IMR-90 (cell line): ENCODE measurements around the gene TNS1. TPM values are rescaled to one million over a fixed set of nuclear protein-coding genes. Genes with fewer than 3 reads are reported as not detected.

ENCODE experiments used
- ATAC-seq: fragments of 200-7000 bp; cut with Tn5 transposase; 2 replicates; pipeline ENCODE4 v1.9.1; 2020; ENCODE audit warnings: low read depth, mild to moderate bottlenecking, moderate library complexity
- BruUV-seq: library from RNA; stranded (reverse); fragments of 400-500 nt; replicated peaks from 2 replicates; lab custom pipeline; 2021; lab: Mats Ljungman, UMichigan
- CTCF ChIA-PET: fragments of 300-600 bp; formaldehyde crosslinking; extraction: SDS; loops from one replicate; lab custom pipeline; 2021; ENCODE audit warnings: antibody characterized with exemption; lab: Yijun Ruan, JAX
- POLR2A ChIA-PET: fragments of 300-600 bp; sonication (Branson Sonifier 250); formaldehyde crosslinking; loops from one replicate; lab custom pipeline; 2022; ENCODE audit warnings: antibody characterized with exemption; ENCODE audit not compliant: unreplicated experiment; lab: Charles Lee
- DNase-seq: peaks from one replicate; pipeline ENCODE4 v3.0.0; 2013
- H2AFZ ChIP-seq: replicated peaks from 2 replicates; pipeline ENCODE3; 2013; ENCODE audit warnings: low read length, mild to moderate bottlenecking; ENCODE audit not compliant: poor library complexity
- H2AK5ac ChIP-seq: 2 replicates; pipeline ENCODE4 v1.6.1; 2013; ENCODE audit warnings: low read depth, low read length, inconsistent platforms
- H2AK9ac ChIP-seq: replicated peaks from 2 replicates; pipeline ENCODE3; 2013; ENCODE audit warnings: mild to moderate bottlenecking, low read depth, low read length, moderate library complexity; ENCODE audit not compliant: poor library complexity
- H2BK120ac ChIP-seq: 2 replicates; pipeline ENCODE4 v1.6.1; 2013; ENCODE audit warnings: low read depth, low read length, inconsistent platforms
- H2BK15ac ChIP-seq: 3 replicates; pipeline ENCODE4 v1.6.1; 2013; ENCODE audit warnings: low read depth, low read length, inconsistent platforms
- H2BK20ac ChIP-seq: 2 replicates; pipeline ENCODE4 v1.6.1; 2013; ENCODE audit warnings: low read depth, mild to moderate bottlenecking, inconsistent platforms, low read length, moderate library complexity
- H2BK5ac ChIP-seq: 2 replicates; pipeline ENCODE4 v1.6.1; 2013; ENCODE audit warnings: mild to moderate bottlenecking, low read depth, low read length, inconsistent platforms; ENCODE audit not compliant: poor library complexity, severe bottlenecking
- H3K14ac ChIP-seq: replicated peaks from 2 replicates; pipeline ENCODE4 v1.6.1; 2013; ENCODE audit warnings: low read depth, low read length, inconsistent platforms
- H3K18ac ChIP-seq: 2 replicates; pipeline ENCODE4 v1.6.1; 2013; ENCODE audit warnings: low read depth, low read length, control low read depth
- H3K23ac ChIP-seq: 2 replicates; pipeline ENCODE4 v1.6.1; 2013; ENCODE audit warnings: low read depth, low read length, inconsistent platforms
- H3K27ac ChIP-seq: 2 replicates; pipeline ENCODE4 v1.5.1; 2013; ENCODE audit warnings: mild to moderate bottlenecking, control low read depth, low read length; ENCODE audit not compliant: insufficient read depth
- H3K27me3 ChIP-seq: 2 replicates; pipeline ENCODE4 v1.6.1; 2013; ENCODE audit warnings: low read length; ENCODE audit not compliant: control insufficient read depth, insufficient read depth
- H3K36me3 ChIP-seq: 2 replicates; pipeline ENCODE4 v1.6.1; 2013; ENCODE audit warnings: low read length, mixed read lengths; ENCODE audit not compliant: control insufficient read depth, insufficient read depth
- H3K4ac ChIP-seq: 2 replicates; pipeline ENCODE4 v1.6.1; 2013; ENCODE audit warnings: low read depth, low read length, inconsistent platforms
- H3K4me1 ChIP-seq: 2 replicates; pipeline ENCODE4 v1.6.1; 2013; ENCODE audit warnings: low read length, mixed read lengths; ENCODE audit not compliant: control insufficient read depth, insufficient read depth
- H3K4me2 ChIP-seq: 2 replicates; pipeline ENCODE4 v1.6.1; 2013; ENCODE audit warnings: low read depth, mild to moderate bottlenecking, control low read depth, low read length, moderate library complexity
- H3K4me3 ChIP-seq: 2 replicates; pipeline ENCODE4 v1.5.1; 2013; ENCODE audit warnings: low read depth, mild to moderate bottlenecking, control low read depth, low read length, moderate library complexity; ENCODE audit not compliant: insufficient read depth
- H3K56ac ChIP-seq: 2 replicates; pipeline ENCODE4 v1.6.1; 2013; ENCODE audit warnings: low read length, inconsistent platforms; ENCODE audit not compliant: insufficient read depth; ENCODE audit errors: extremely low read depth
- H3K79me1 ChIP-seq, 2 experiments: 2 replicates each; pipeline ENCODE4 v1.6.1; 2013; ENCODE audit warnings: low read length in 2 of 2, inconsistent platforms in 1 of 2, low read depth in 1 of 2
- H3K9ac ChIP-seq: 2 replicates; pipeline ENCODE4 v1.6.1; 2013; ENCODE audit warnings: low read depth, low read length, control low read depth
- H3K9me1 ChIP-seq: 2 replicates; pipeline ENCODE4 v1.6.1; 2013; ENCODE audit warnings: low read length, inconsistent platforms; ENCODE audit not compliant: insufficient read depth
- H3K9me3 ChIP-seq: 2 replicates; pipeline ENCODE4 v1.6.1; 2013; ENCODE audit warnings: low read length; ENCODE audit not compliant: control insufficient read depth, insufficient read depth
- H4K20me1 ChIP-seq: 2 replicates; pipeline ENCODE4 v1.6.1; 2013; ENCODE audit warnings: low read length, inconsistent platforms; ENCODE audit not compliant: insufficient read depth
- H4K5ac ChIP-seq: 2 replicates; pipeline ENCODE4 v1.6.1; 2013; ENCODE audit warnings: mild to moderate bottlenecking, low read depth, low read length, control low read depth
- H4K8ac ChIP-seq, 2 experiments: 2 replicates each; pipeline ENCODE4 v1.6.1; 2013; ENCODE audit warnings: low read depth in 2 of 2, low read length in 2 of 2, control low read depth in 1 of 2, inconsistent platforms in 1 of 2
- H4K91ac ChIP-seq: 2 replicates; pipeline ENCODE4 v1.6.1; 2013; ENCODE audit warnings: low read depth, low read length, inconsistent platforms; ENCODE audit not compliant: insufficient read depth
- BHLHE40 ChIP-seq: fragments of 150-350 bp; IDR thresholded peaks from 2 replicates; pipeline ENCODE4 v1.6.1; 2016; ENCODE audit warnings: mild to moderate bottlenecking, low read depth, low read length
- CEBPB ChIP-seq: IDR thresholded peaks from 2 replicates; pipeline ENCODE4 v1.6.1; 2012; ENCODE audit warnings: low read depth, low read length, improper control_type of control experiment
- CHD1 ChIP-seq: IDR thresholded peaks from 2 replicates; pipeline ENCODE4 v1.6.1; 2012; ENCODE audit warnings: low read depth, low read length, improper control_type of control experiment
- CTCF ChIP-seq: conservative IDR thresholded peaks from 2 replicates; pipeline ENCODE4 v1.5.1; 2012; ENCODE audit warnings: mild to moderate bottlenecking, low read depth, low read length, improper control_type of control experiment
- ELK1 ChIP-seq: fragments of 150-350 bp; IDR thresholded peaks from 2 replicates; pipeline ENCODE4 v1.6.1; 2016; ENCODE audit warnings: low read depth, mild to moderate bottlenecking, low read length, moderate library complexity, borderline replicate concordance
- FOS ChIP-seq: fragments of 150-350 bp; IDR thresholded peaks from 2 replicates; pipeline ENCODE4 v1.6.1; 2016; ENCODE audit warnings: low read depth, low read length
- MAFK ChIP-seq: IDR thresholded peaks from 2 replicates; pipeline ENCODE4 v1.6.1; 2012; ENCODE audit warnings: low read depth, low read length, improper control_type of control experiment
- MAZ ChIP-seq: IDR thresholded peaks from 2 replicates; pipeline ENCODE4 v1.6.1; 2012; ENCODE audit warnings: low read depth, mild to moderate bottlenecking, low read length, improper control_type of control experiment, moderate library complexity, borderline replicate concordance
- MXI1 ChIP-seq: IDR thresholded peaks from 2 replicates; pipeline ENCODE4 v1.6.1; 2012; ENCODE audit warnings: low read depth, mild to moderate bottlenecking, low read length, moderate library complexity, borderline replicate concordance
- NFE2L2 ChIP-seq: fragments of 150-350 bp; IDR thresholded peaks from 2 replicates; pipeline ENCODE4 v1.6.1; 2016; ENCODE audit warnings: low read depth, mild to moderate bottlenecking, low read length
- POLR2A ChIP-seq: IDR thresholded peaks from 2 replicates; pipeline ENCODE4 v1.6.1; 2012; ENCODE audit warnings: mild to moderate bottlenecking, low read depth, low read length
- RAD21 ChIP-seq: IDR thresholded peaks from 2 replicates; pipeline ENCODE4 v1.6.1; 2012; ENCODE audit warnings: low read length, improper control_type of control experiment
- RCOR1 ChIP-seq: IDR thresholded peaks from 2 replicates; pipeline ENCODE4 v1.6.1; 2012; ENCODE audit warnings: mild to moderate bottlenecking, low read length, improper control_type of control experiment; ENCODE audit not compliant: insufficient replicate concordance
- RFX5 ChIP-seq: IDR thresholded peaks from 2 replicates; pipeline ENCODE4 v1.8.0; 2012; ENCODE audit warnings: low read depth, mild to moderate bottlenecking, low read length, moderate library complexity
- SMC3 ChIP-seq: fragments of 150-350 bp; IDR thresholded peaks from 2 replicates; pipeline ENCODE4 v1.6.1; 2016; ENCODE audit warnings: low read depth, mild to moderate bottlenecking, antibody characterized with exemption, low read length, moderate library complexity
- USF2 ChIP-seq: fragments of 150-350 bp; IDR thresholded peaks from 2 replicates; pipeline ENCODE4 v1.6.1; 2017; ENCODE audit warnings: mild to moderate bottlenecking, antibody characterized with exemption, low read length, low read depth
- WGBS, 2 experiments: methylation state at CpG; one replicate each; pipeline versions ENCODE4 v1.1.5 to v1.1.7; 2013; ENCODE audit warnings: missing lambda C conversion rate in 2 of 2; ENCODE audit not compliant: insufficient read length in 1 of 2; ENCODE audit errors: extremely low coverage in 2 of 2; 5-methylcytosine and 5-hydroxymethylcytosine counted together
- dilution Hi-C: fragments of 300-500 bp; cut with HindIII; formaldehyde crosslinking; loops from one replicate; pipeline ENCODE4 v1.14.3; 2018; ENCODE audit warnings: low sequenced_read_pairs; ENCODE audit not compliant: unreplicated experiment
- in situ Hi-C: fragments of 300-500 bp; cut with MboI; formaldehyde crosslinking; loops from 3 replicates; pipeline ENCODE4 v1.14.3; 2019; ENCODE audit warnings: low sequenced_read_pairs, inconsistent platforms, mixed read lengths
- intact Hi-C: fragments of 100-400 bp; cut with micrococcal nuclease; formaldehyde crosslinking; loops from 2 replicates; pipeline ENCODE4 v1.10.0; 2022
- polyA plus RNA-seq, 3 experiments: library from polyadenylated mRNA; depleted of rRNA; stranded (reverse); fragments of >200 nt; gene quantifications; 2 replicates each; pipeline ENCODE4 v1.2.3, GENCODE V29; 2012; ENCODE audit warnings: low replicate concordance in 1 of 3
- total RNA-seq: library from RNA; depleted of rRNA; stranded (reverse); fragments of >200 nt; gene quantifications from 2 replicates; pipeline ENCODE4 v1.2.3, GENCODE V29; 2012

The TNS1 gene
- total and polyA plus RNA-seq, 2 of the 4 experiments (the other 2 are of a cell fraction), result 41.1 to 45.2 TPM

GRCh38 chr2:218019411-218020060 is 16.7 kb upstream of the TNS1 start:
- no peak overlapping the region for H3K4me3 ChIP-seq

More at GRCh38 chr2:218019411-218020060, 16.7 kb upstream of the TNS1 start:
- no peak overlapping the region for H2AK9ac ChIP-seq
- H2BK5ac ChIP-seq, result no peak overlapping the region
- no peak overlapping the region for H4K5ac ChIP-seq
- no peak for ATAC-seq
- H3K79me1 ChIP-seq, result no peaks in the 10 kb centered on the region
- no peak overlapping the region for H3K18ac ChIP-seq
- H2BK120ac ChIP-seq, result no peak overlapping the region
- no peak overlapping the region for H3K4ac ChIP-seq
- peaks cover 5% of the 10 kb centered on the region; the same call in 1 of the 2 replicates for H3K4me1 ChIP-seq
- intact Hi-C loops, result no loop called here
- in situ Hi-C loops, result no loop called here
- no peak overlapping the region for H2BK20ac ChIP-seq
- ChIA-PET CTCF (no interaction called here), POLR2A (no interaction called here)
- H4K20me1 ChIP-seq, result no peaks in the 10 kb centered on the region
- no peak overlapping the region for H3K9ac ChIP-seq
- H3K23ac ChIP-seq, result no peak overlapping the region
- no peak overlapping the region for H4K91ac ChIP-seq
- H3K4me2 ChIP-seq, result no peak overlapping the region
- H3K36me3 ChIP-seq, result no peaks in the 10 kb centered on the region
- no peak overlapping the region for H2AFZ ChIP-seq
- no peak overlapping the region for H2BK15ac ChIP-seq
- H3K27me3 ChIP-seq, result peaks cover 17% of the 10 kb centered on the region
- WGBS, 2 experiments, result 100% methylated on average over 1 of the region's 7 CpGs; no CpG with 5 or more reads in 1 of the 2 experiments
- no peak overlapping the region for H4K8ac ChIP-seq
- BruUV-seq, result no TSS peak
- no peak for TF ChIP-seq ELK1
- no peak for TF ChIP-seq CTCF
- TF ChIP-seq MAZ, result no peak
- TF ChIP-seq FOS, result no peak
- no peak for TF ChIP-seq USF2
- no peak for TF ChIP-seq POLR2A
- no peak for TF ChIP-seq RCOR1
- no peak for TF ChIP-seq NFE2L2
- no peak for TF ChIP-seq CHD1
- no peak for TF ChIP-seq CEBPB
- no peak for TF ChIP-seq BHLHE40
- TF ChIP-seq SMC3, result no peak
- no peak for TF ChIP-seq RAD21
- TF ChIP-seq RFX5, result no peak
- no peak for TF ChIP-seq MAFK
- TF ChIP-seq MXI1, result no peak
- no peak for DNase-seq
- no peaks in the 10 kb centered on the region for H3K9me1 ChIP-seq
- H3K14ac ChIP-seq, result no peak overlapping the region
- H3K9me3 ChIP-seq, result no peaks in the 10 kb centered on the region
- no peak overlapping the region for H3K27ac ChIP-seq
- no peak overlapping the region for H2AK5ac ChIP-seq
- H3K56ac ChIP-seq, result no peak overlapping the region
- dilution Hi-C loops, result no loop called here
